Fibroblast of pulmonary artery (primary cell): ENCODE results near the gene HSD17B11.

Experiments used
- DNase-seq: peaks from one replicate; pipeline ENCODE4 v3.0.0-alpha.2; 2010; ENCODE audit warnings: low read depth
- H3K4me3 ChIP-seq: replicated peaks from 2 replicates; pipeline ENCODE4 v1.5.1; 2011; ENCODE audit warnings: low read depth, mild to moderate bottlenecking, control low read depth, low read length, moderate library complexity
- CTCF ChIP-seq: IDR thresholded peaks from 2 replicates; pipeline ENCODE4 v1.5.1; 2011; ENCODE audit warnings: mild to moderate bottlenecking, control low read depth, low read length, inconsistent platforms; ENCODE audit errors: missing control alignments

Gene HSD17B11

GRCh38 chr4:87337361-87337760, 53.6 kb downstream of the HSD17B11 start:
- no peak overlapping the region for H3K4me3 ChIP-seq
- no peak for TF ChIP-seq CTCF

GRCh38 chr4:87333267-87333666, 57.7 kb downstream of the HSD17B11 start:
- no peak overlapping the region for H3K4me3 ChIP-seq
- DNase-seq = no peak
- no peak for TF ChIP-seq CTCF

More at GRCh38 chr4:87337361-87337760, 53.6 kb downstream of the HSD17B11 start:
- DNase-seq = no peak

- H3K4me3 ChIP-seq = no peak overlapping the region
- no peak for DNase-seq
- TF ChIP-seq CTCF = no peak
Measured at GRCh38 chr4:87330761-87331160, 60.2 kb downstream of the HSD17B11 start.

- DNase-seq = no peak
- TF ChIP-seq CTCF = no peak
- H3K4me3 ChIP-seq = no peak overlapping the region
Measured at GRCh38 chr4:87327136-87327535, 63.9 kb downstream of the HSD17B11 start.

GRCh38 chr4:87326460-87326859, 64.5 kb downstream of the HSD17B11 start:
- no peak for DNase-seq
- H3K4me3 ChIP-seq = no peak overlapping the region
- TF ChIP-seq CTCF = no peak

- TF ChIP-seq CTCF = no peak
- H3K4me3 ChIP-seq = no peak within 1 kb of the TSS
- no peak for DNase-seq
Measured at GRCh38 chr4:87322754-87323153, 68.2 kb downstream of the HSD17B11 start, which contains the start of gene HSD17B13. HSD17B13 (minus strand) TSS chr4:87322882; CDS start chr4:87322841, 41 bp downstream.

- DNase-seq = no peak
- TF ChIP-seq CTCF = no peak
- H3K4me3 ChIP-seq = no peak overlapping the region
Measured at GRCh38 chr4:87321888-87322287, 69.1 kb downstream of the HSD17B11 start.
